Activated CD4-positive, alpha-beta T cell treated with anti-CD3 and anti-CD28 coated beads, Interleukin-2, Interleukin-6, amounts not matched to agents 100 ng/mL and 50 ng/mL, durations not matched to agents 16 hours and 8 hours (primary cell): ENCODE data around the gene OSBPL5.

Source experiments
- DNase-seq: peaks from one replicate; pipeline ENCODE4 v3.0.0-alpha.2; 2020

Gene OSBPL5

DNA sequence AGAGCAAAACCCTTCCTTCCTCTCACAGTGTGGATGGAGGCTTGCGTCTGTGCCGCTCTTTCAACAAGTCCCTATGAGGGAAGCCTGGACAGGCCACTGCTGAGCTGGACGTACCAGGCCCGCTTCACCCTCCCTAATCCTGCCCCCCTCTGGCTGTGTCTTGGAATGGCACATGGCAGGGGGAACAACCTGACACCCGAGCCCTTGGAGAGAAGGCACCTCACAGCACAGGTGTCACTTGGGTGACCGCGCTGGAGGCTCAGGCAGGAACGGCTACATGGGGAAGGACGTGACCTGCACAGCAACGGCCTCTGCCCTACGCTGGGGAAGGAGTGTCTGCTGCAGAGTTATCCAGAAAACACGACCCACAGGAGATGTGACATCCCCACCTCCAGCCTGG lies 118.9 kb downstream of the OSBPL5 start:
- no peak for DNase-seq

GRCh38 chr11:3044915-3045314 lies 120.2 kb downstream of the OSBPL5 start:
- no peak for DNase-seq

GRCh38 chr11:3044004-3044403 lies 121.1 kb downstream of the OSBPL5 start:
- DNase-seq, result no peak

DNA sequence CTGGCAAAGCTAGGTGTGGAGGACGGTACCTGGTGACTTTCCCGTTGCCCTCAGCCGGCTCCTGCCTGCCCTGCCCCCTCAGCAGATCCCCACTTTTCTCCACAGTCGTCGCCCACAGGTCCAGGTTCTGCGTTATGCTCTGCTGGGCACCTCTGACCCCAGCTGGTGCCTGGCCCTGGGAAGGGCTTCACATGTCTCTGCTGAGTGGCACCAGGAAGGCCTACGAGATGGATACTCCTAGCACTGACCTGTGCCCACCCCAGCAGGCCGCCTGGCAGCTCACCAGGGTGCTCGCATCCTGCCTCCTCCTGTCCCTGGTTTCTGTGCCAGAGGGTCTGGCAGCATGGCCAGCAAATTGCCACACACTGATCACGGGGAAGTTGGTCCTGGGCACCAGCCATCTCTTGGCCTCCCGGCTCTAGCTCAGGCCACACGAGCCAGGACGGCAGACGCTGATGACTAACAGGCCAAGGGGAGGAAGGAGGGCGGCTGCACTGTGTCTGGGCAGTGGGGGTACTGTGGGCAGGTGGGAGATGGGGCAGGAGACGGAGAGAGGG lies 121.7 kb downstream of the OSBPL5 start:
- DNase-seq, result no peak

GRCh38 chr11:3042496-3043314 lies 122.4 kb downstream of the OSBPL5 start:
- no peak for DNase-seq

DNA sequence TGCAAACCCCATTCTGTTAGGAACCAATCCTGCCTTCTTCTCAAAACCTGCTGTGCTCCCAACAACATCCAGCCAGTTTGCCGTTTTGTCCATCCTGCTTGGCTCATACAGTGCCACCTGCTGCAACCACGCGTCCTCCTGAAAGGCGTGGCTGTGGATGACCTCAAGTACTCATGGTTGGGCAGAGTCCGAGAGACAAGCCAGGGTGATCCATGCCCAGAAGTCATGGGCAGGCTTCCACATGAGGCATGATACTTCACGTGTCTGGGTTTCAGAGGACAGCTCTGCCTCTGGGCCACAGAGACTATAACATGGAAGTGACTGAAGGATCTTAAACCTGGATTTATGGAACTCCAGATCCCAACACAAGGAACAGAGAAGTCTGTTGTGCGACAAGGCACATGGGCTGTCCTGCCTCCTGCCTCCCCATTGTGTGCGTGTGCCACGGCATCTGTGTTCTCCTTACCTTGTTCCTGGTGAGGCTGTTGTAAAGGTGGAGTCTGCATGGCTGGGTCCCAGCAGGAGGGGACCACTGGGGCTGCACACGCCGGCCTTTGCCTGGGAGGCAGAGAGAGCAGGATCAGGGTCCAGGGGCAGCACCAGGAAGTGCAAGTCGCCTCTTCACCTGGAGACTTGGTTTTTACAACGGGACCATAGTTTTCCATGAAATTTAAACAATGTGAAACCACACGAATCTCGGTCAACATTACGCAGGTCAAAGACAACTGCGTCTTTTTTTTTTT lies 123.2 kb downstream of the OSBPL5 start:
- DNase-seq, result no peak

- no peak for DNase-seq
Observed at GRCh38 chr11:3040881-3041280, 124.2 kb downstream of the OSBPL5 start.

DNA sequence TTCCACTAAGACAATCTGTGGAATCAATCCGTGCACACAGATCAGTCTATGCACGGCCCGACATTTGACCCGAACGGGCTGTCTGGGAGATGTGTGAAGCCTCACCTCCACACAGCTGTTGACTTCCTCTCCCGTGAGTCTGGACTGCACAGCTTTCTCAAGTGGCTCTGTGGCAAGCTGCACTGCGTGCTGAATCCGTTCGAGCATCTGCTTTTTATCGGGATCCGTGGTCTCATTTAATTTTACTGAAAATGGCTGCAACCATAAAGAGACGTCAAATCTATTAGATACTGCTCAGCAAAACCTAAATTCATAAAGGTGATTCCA lies 127.2 kb downstream of the OSBPL5 start:
- no peak for DNase-seq
